Umbilical cord (tissue), 2 donors: ENCODE data around the gene CD7. TPM values are rescaled to one million over a fixed set of nuclear protein-coding genes. Genes with fewer than 3 reads are reported as not detected.

Experiments
- DNase-seq: peaks from one replicate; pipeline ENCODE4 v3.0.0-alpha.2; 2015; ENCODE audit warnings: low spot score
- total RNA-seq: library from RNA; depleted of rRNA; stranded (reverse); fragments of >200 nt; gene quantifications from one replicate; pipeline ENCODE4 v1.2.3, GENCODE V29; 2014; ENCODE audit warnings: low replicate concordance; ENCODE audit not compliant: insufficient read depth

Gene CD7
- total RNA-seq, 1 donor from 2014 or later = 2.9 TPM

DNA sequence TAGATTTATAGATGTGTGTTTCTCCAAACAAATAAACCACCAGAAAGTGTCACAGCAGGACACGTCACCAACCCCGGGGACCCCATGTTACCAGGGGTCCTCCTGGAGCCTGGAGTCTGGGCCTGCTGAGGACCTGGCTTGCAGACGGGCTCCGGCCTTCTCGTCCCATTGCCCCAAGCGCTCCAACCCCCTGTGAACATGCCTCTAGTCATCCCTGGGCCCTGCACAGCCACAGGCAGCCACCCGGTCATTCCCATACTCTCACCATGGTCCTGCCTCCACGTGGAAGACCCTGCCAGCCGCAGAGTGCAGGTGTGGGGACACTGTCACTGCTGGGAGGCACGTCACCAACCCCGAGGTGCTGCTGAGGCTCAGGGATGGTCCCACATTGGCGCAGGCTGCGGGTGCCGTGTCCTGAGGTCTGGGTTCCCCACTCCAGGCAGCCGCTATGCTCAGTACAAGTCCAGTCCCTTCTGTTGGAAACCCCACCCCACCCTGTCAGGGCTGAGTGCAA, 11.6 kb upstream of the CD7 start:
- no peak for DNase-seq

GRCh38 chr17:82328141-82328993, 11.0 kb upstream of the CD7 start:
- DNase-seq = peak; percentile 38

GRCh38 chr17:82327757-82328140, 10.3 kb upstream of the CD7 start:
- DNase-seq = no peak

- no peak for DNase-seq
Observed at GRCh38 chr17:82327289-82327688, 9.9 kb upstream of the CD7 start.

DNA sequence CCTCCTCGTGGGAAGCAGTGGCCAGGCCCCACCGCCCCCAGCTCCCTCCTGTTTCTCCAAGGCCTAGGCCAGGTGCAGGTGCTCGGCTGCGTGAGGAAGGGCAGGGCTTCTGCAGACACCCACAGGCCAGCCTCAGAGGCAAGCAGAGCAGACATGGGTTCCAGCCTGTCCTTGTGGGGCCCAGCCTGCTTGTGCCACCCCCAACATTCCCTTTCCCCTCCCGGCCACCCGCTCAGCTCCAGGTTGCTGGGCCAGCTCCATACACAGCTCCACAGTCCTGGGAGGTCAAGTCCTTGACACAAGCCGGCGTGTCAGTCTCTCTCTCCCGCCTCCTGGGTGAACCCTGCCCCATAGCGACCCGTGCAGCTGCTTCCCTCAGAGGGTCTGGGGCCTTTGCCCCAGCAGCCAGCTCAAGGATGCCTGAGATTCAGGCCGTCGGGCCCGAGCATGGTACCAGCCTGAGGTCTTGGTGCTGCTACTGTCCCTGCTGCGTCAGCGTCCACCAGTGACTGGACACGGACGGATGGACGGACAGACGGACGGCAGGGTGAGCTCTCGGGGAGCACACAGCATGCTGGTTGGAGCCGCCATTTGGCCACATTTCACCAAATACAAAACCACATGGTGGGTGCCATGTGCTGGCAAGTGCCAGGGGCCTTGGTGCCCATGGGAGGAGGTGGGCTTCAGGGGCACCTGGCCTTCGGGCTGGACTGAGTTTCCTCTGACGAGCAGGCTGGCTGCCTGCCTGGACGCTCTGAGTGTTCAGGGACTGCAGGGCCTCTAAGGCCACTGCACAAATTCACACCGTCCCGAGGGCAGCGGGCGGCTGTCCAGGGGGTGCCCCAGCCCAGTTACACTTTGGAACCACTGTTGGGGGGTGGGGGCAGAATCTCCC, 8.1 kb upstream of the CD7 start:
- DNase-seq = no peak

DNA sequence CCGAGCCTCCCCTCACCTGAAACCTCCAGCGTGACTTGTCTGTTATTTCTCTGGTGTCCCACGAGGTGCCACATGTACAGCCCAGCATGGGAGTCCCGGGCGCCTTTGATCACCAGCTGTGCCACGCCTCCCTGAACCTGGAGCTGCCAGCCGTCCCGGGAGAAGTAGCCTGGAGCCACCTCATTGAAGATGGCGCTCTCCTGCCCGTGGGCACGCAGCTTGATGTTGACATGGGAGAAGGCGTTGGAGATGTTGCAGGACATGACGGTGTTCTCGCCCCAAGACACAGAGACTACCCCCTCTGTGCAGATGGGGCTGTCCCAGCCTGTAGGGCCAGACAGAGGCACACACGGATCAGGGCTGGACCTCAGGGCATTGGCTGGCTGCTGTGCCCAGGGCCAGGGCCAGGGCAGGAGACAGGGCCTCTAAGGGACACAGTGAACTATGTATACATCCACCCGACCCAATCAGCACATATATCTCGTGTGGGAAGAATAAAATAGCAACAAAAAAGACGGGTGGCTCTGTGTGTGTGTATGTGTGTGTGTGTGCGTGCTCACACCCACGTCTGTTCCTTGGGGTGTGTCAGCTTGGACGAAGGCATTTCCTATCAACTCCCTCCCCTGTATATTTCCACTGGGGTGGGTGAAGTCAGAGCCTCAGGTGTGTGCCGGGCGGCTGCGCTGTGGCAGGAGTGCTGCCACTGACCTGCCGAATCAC, 7.3 kb upstream of the CD7 start:
- no peak for DNase-seq

GRCh38 chr17:82323514-82324234, 6.3 kb upstream of the CD7 start:
- no peak for DNase-seq

DNA sequence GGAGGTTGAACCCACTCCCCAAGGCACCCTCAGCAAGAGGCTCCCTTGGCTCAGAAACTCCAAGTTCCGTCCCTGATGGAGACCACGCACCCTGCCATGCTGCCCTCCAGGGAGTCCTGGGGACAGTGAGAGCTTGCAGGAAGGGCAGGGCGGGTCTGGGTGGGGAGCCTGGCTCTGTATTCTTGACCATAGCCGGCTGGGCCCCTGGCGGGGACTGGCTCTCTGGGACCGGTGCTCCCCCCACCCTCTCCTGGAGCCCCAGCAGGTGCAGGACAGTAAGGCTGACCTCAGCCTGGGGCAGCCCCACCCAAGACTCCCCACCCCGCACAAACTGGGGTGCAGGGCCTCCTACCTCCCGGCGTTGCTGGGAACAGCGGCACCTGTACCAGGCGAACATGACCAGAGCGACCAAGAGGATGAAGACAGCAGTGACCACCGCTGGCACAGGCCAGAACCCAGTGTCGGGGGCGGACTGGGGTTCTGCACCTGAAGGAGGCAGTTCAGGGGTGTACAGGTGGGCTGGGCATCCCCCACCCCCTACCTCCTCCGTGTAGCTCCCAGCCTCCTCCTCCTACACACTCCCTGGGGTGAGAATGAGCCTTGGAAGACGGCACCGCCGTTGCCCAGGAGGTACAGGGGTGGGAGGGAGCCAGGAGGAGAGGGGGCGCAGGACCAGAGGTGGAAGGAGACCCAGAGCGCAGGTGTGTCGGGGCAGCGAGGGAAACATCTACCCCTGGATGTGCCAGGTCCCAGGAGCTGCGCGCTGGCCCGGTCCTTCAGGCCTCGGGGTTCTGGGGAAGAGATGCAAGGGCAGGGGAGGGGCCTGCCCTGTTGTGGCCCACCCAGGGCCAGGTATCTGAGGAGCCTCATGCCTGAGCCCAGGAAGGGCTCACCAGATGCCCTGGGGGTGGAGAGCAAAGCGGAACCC, 5.4 kb upstream of the CD7 start:
- DNase-seq = no peak

DNA sequence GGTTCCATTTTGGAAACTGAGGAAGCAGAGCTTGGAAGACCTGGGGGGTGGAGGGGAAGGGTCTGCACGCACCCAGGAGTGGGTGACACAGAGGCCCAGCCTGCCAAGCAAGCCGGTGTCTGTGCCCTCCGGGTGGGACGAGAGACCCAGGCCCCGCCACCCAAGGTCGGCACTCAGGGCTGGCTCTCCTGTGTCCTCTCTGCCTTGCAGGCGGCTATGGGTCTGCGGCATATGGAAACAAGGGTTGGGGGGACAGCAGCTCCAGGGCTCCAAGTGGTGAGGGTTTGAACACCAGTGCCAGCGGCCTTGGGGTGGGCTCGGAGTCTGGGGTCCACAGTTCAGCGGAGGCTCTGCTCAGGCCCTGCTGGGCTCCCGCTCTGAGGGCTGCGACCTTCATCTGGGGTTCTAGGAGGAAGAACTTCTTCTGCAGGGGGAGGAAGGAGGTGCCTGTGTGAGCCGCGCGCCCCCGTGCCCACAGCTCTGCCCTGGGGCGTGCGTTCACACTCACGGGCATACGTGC, 4.6 kb upstream of the CD7 start:
- no peak for DNase-seq

DNA sequence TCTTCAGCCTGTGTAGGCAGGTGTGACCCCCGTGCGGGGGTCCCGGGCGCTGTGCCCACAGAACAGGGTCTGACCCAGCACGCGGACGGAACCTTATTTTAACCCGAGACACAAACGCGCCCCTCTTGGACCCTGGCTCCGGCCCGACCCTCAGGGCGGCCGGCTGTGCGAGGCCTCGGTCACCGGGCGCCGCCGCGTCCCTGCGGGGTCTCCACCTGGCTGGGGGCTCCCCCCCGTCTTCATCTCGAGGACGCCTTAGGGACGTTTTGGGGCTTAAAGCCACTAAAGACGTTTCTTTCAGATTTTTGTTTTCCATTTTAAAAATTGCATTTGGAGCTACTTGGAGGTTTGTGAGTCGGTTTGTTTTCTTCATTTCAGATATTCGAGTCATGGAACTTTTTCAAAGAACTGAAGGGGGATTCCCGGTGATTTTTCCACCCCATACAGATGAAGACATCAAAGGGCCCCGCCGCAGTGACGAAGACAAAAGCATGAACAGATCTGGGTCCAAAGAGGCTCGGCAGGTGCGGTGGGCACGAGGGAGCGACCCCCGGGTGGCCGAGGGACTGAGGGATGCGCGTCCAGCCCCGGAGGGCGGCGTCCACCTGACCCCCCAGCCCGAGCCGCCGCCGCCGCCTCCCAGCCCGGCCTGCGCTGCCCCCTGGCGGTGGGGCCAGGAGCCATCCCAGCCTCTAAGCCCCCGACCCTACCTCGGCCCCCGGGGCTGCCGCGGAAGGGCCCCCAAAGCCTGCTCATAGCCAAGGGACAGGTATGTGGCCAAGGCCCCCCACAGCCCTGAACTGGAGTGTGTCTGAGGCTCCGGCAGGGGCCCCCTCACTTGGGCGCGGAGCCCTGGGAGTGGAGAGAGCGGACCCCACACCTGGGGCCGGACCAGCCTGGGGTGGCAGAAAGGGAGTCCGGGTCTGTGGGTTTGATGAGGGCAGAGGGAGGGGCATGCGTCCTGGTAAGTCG, 3.8 kb upstream of the CD7 start:
- DNase-seq = no peak

GRCh38 chr17:82320140-82320840, 2.9 kb upstream of the CD7 start:
- DNase-seq = no peak

DNA sequence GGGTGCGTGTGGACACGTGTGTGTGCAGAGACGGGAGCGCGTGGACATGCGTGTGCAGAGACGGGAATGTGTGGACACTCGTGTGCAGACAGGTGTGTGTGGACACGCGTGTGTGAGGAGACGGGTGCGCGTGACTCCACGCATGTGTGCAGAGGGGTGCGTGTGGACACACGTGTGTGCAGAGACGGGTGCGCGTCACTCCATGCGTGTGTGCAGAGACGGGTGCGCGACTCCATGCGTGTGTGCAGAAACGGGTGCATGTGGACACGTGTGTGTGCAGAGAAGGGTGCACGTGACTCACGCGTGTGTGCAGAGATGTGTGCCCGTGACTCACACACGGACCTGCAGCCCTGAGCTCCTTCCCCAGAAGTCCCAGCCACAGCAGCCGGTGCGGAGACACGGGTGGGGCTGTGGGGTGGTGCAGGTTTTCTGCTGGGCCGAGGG, 2.2 kb upstream of the CD7 start:
- DNase-seq = no peak

- no peak for DNase-seq
Observed at GRCh38 chr17:82318772-82319606, 1.6 kb upstream of the CD7 start.

- DNase-seq = no peak
Observed at GRCh38 chr17:82318169-82318498, 726 bp upstream of the CD7 start.

- no peak for DNase-seq
Observed at GRCh38 chr17:82316651-82317393, 586 bp downstream of the CD7 start.

GRCh38 chr17:82315703-82316358, 1.6 kb downstream of the CD7 start:
- no peak for DNase-seq
